Natural killer cell (primary cell): Measurements from ENCODE around the gene PLOD1. TPM values are rescaled to one million over a fixed set of nuclear protein-coding genes. Genes with fewer than 3 reads are reported as not detected.

Source experiments
- ATAC-seq, 3 donors: fragments of 150-1000 bp in 2 of 3; fragments of 200-7000 bp in 1 of 3; cut with Tn5 transposase; 1 replicate in 1 of 3; 2 replicates in 2 of 3; pipeline ENCODE4 v1.10.0; 2021; ENCODE audit warnings: mild to moderate bottlenecking in 2 of 3, moderate library complexity in 2 of 3
- DNase-seq, 2 donors: peaks; one replicate each; pipeline versions ENCODE4 v3.0.0 to v3.0.0-alpha.2; 2013 to 2021; ENCODE audit warnings: mixed read lengths in 1 of 2
- H3K27ac ChIP-seq: one replicate; pipeline ENCODE4 v1.5.1; 2013; ENCODE audit warnings: mild to moderate bottlenecking, low read length
- H3K27me3 ChIP-seq: one replicate; pipeline ENCODE4 v1.6.1; 2013; ENCODE audit warnings: low read length; ENCODE audit not compliant: control insufficient read depth, insufficient read depth
- H3K36me3 ChIP-seq: one replicate; pipeline ENCODE4 v1.6.1; 2013; ENCODE audit warnings: low read length; ENCODE audit not compliant: control insufficient read depth, insufficient read depth
- H3K4me1 ChIP-seq: one replicate; pipeline ENCODE4 v1.6.1; 2013; ENCODE audit warnings: low read length; ENCODE audit not compliant: control insufficient read depth, insufficient read depth
- H3K4me3 ChIP-seq: one replicate; pipeline ENCODE4 v1.5.1; 2013; ENCODE audit warnings: low read length
- H3K9me3 ChIP-seq: one replicate; pipeline ENCODE4 v1.6.1; 2013; ENCODE audit warnings: low read length; ENCODE audit not compliant: control insufficient read depth, insufficient read depth
- H3K27ac Mint-ChIP-seq, 2 donors: one replicate each; pipeline ENCODE4 v1.8.0; 2022; ENCODE audit warnings: mild to moderate bottlenecking in 2 of 2, mixed read lengths in 2 of 2, moderate library complexity in 1 of 2
- H3K27me3 Mint-ChIP-seq, 2 donors: one replicate each; pipeline ENCODE4 v1.8.0; 2022; ENCODE audit warnings: low read depth in 2 of 2, mixed read lengths in 2 of 2
- H3K36me3 Mint-ChIP-seq: one replicate; pipeline ENCODE4 v1.8.0; 2022; ENCODE audit warnings: mixed read lengths
- H3K4me1 Mint-ChIP-seq, 2 donors: one replicate each; pipeline ENCODE4 v1.8.0; 2022; ENCODE audit warnings: mixed read lengths in 2 of 2
- H3K4me3 Mint-ChIP-seq: one replicate; pipeline ENCODE4 v1.8.0; 2022; ENCODE audit warnings: mild to moderate bottlenecking, moderate library complexity, mixed read lengths
- H3K9me3 Mint-ChIP-seq, 2 donors: one replicate each; pipeline ENCODE4 v1.8.0; 2022; ENCODE audit warnings: mixed read lengths in 2 of 2
- CTCF ChIP-seq: fragments of 200-600 bp; IDR thresholded peaks from one replicate; pipeline ENCODE4 v1.8.0; 2022; ENCODE audit warnings: antibody characterized with exemption
- WGBS: methylation state at CpG from one replicate; pipeline ENCODE4 v1.1.7; 2013; ENCODE audit warnings: missing lambda C conversion rate; ENCODE audit not compliant: insufficient coverage; 5-methylcytosine and 5-hydroxymethylcytosine counted together
- intact Hi-C: fragments of 100-400 bp; cut with micrococcal nuclease; formaldehyde crosslinking; loops from one replicate; pipeline ENCODE4 v1.14.2; 2022
- total RNA-seq, 4 donors: library from RNA; stranded (reverse); fragments of 120-200 nt in 1 of 4; gene quantifications; one replicate each; pipeline versions ENCODE4 v1.2.3 to v1.2.4, GENCODE V29; 2013 to 2022

The PLOD1 gene
- total RNA-seq, 3 donors from 2014 or later (not counting 1 experiment from before 2014, with no cell fraction given) = 69.8 to 80.5 (median 80.4) TPM

DNA sequence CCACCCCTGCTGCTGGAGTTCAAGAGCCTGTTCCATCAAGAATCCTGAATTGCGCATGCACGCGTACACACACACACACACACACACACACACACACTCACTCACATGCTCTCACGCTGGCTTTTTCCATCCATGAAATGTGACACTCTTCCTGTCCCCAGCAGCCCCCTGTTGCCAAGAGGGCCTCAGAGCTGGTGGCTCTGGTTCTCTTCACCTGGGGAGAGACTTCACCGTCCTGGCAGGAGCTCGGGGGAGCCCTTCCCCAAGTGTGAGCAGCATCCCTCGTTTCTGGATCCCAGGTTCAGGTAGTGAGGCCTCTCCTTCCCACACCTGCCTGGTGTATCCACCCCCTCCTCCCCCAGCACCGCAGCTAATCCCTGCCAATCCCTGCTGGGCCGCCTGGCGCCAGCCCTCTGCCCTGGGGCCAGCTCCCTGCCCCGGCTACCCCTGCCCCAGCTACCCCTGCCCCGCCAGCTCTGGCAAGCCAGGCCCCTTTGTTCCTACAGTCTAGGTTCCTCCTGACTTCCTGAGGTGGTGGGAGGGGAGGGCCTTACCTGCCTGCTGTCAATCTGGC lies 9.9 kb downstream of the PLOD1 start:
- no peaks in the 10 kb centered on the region for H3K36me3 Mint-ChIP-seq
- no peaks in the 10 kb centered on the region for H3K27me3 ChIP-seq
- H3K9me3 ChIP-seq = no peaks in the 10 kb centered on the region
- 94% methylated on average over 12 of the region's 12 CpGs for WGBS
- no peaks in the 10 kb centered on the region for H3K27me3 Mint-ChIP-seq
- peaks cover 4 to 17% of the 10 kb centered on the region in 2 donors for H3K4me1 Mint-ChIP-seq
- no peak for TF ChIP-seq CTCF
- peaks cover 7% of the 10 kb centered on the region for H3K4me1 ChIP-seq
- no peak overlapping the region for H3K27ac ChIP-seq
- no peak overlapping the region for H3K4me3 ChIP-seq
- H3K36me3 ChIP-seq = no peaks in the 10 kb centered on the region
- H3K9me3 Mint-ChIP-seq = no peaks in the 10 kb centered on the region
- ATAC-seq (peak in 1 of 3 donors; percentile 32), DNase-seq (no peak)
- intact Hi-C loops = no loop called here
- H3K27ac Mint-ChIP-seq = no peak overlapping the region
- no peak overlapping the region for H3K4me3 Mint-ChIP-seq

DNA sequence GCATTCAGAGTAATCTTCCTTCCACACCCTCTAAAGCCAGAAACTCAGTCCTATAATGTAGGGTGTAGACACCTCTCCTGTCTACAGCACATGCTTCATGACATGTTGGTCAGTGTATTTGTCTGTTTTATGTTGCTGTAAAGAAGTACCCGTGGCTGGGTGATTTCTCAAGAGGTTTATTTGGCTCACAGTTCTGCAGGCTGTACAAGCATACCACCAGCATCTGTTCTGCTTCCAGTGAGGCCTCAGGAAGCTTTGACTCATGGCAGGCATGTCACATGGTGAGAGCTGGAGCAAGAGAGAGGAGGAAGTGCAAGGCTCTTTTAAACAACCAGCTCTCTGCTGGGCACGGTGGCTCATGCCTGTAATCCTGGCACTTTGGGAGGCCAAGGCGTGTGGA lies 12.1 kb downstream of the PLOD1 start:
- Mint-ChIP-seq H3K4me3 (no peak overlapping the region), H3K27ac (peak overlapping the region; percentile 46 to 60), H3K36me3 (no peaks in the 10 kb centered on the region), H3K4me1 (peaks cover 4 to 22% of the 10 kb centered on the region in 2 donors), H3K27me3 (no peaks in the 10 kb centered on the region), H3K9me3 (no peaks in the 10 kb centered on the region)
- peaks cover 17% of the 10 kb centered on the region for H3K4me1 ChIP-seq
- H3K27ac ChIP-seq = no peak overlapping the region
- intact Hi-C loops = no loop called here
- H3K36me3 ChIP-seq = peaks cover 6% of the 10 kb centered on the region
- WGBS = 93% methylated on average over 3 of the region's 3 CpGs
- no peak for DNase-seq
- ATAC-seq = no peak
- no peak for TF ChIP-seq CTCF
- H3K27me3 ChIP-seq = no peaks in the 10 kb centered on the region
- no peak overlapping the region for H3K4me3 ChIP-seq
- H3K9me3 ChIP-seq = no peaks in the 10 kb centered on the region

DNA sequence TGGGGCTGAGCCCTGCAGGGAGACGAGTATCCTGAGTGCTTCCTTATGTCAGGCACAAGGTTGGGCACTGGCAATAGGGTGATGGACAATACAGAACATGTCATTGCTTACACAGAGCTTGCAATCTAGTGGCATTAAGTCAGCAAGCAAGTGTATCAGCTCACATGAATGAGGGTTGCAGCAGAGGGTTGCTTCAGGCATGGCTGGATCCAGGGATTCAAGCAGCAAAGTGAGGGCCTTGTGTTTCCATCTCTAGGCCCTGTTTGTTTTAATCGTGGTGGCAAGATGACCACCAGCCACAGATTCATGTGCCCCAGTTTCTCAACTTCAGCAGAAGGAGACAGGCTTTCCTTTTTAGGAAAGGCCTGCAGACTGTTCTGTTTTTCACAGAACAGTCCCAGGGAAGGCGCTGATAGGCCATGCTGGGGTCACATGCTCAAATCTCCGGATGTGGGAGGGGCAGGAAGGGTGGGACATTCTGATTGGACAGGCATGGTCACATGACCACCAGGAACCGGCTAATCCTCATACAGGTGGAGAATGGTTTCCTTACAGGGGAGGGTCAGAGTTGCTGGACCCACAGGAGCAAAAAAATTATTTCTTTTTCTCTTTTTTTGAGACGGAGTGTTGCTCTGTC lies 14.4 kb downstream of the PLOD1 start:
- no peaks in the 10 kb centered on the region for H3K9me3 ChIP-seq
- ATAC-seq (no peak), DNase-seq (no peak)
- no peak overlapping the region for H3K27ac ChIP-seq
- no peak overlapping the region for H3K27ac Mint-ChIP-seq
- H3K9me3 Mint-ChIP-seq = no peaks in the 10 kb centered on the region
- no peaks in the 10 kb centered on the region for H3K36me3 Mint-ChIP-seq
- 82% methylated on average over 6 of the region's 6 CpGs for WGBS
- no peak overlapping the region for H3K4me3 ChIP-seq
- TF ChIP-seq CTCF = no peak
- intact Hi-C loops = no loop called here
- H3K4me3 Mint-ChIP-seq = no peak overlapping the region
- H3K36me3 ChIP-seq = peaks cover 8% of the 10 kb centered on the region
- peaks cover 39% of the 10 kb centered on the region for H3K4me1 ChIP-seq
- H3K27me3 Mint-ChIP-seq = no peaks in the 10 kb centered on the region
- peaks cover 4 to 28% of the 10 kb centered on the region in 2 donors for H3K4me1 Mint-ChIP-seq
- no peaks in the 10 kb centered on the region for H3K27me3 ChIP-seq

- Histone ChIP-seq H3K4me1 (peaks cover 68% of the 10 kb centered on the region), H3K27me3 (no peaks in the 10 kb centered on the region), H3K9me3 (no peaks in the 10 kb centered on the region), H3K27ac (peak overlapping the region; percentile 77), H3K4me3 (no peak overlapping the region), H3K36me3 (peaks cover 10% of the 10 kb centered on the region)
- Mint-ChIP-seq H3K27ac (peak overlapping the region; percentile 73 to 80), H3K4me3 (peak overlapping the region; percentile 61), H3K36me3 (no peaks in the 10 kb centered on the region), H3K4me1 (peaks cover 0 to 29% of the 10 kb centered on the region in 2 donors), H3K27me3 (no peaks in the 10 kb centered on the region), H3K9me3 (no peaks in the 10 kb centered on the region)
- ATAC-seq (no peak), DNase-seq (no peak)
- TF ChIP-seq CTCF = no peak
- intact Hi-C loops = no loop called here
- 85% methylated on average over 1 of the region's 2 CpGs for WGBS
Observed at GRCh38 chr1:11951901-11952300, 17.4 kb downstream of the PLOD1 start.
